HG02678 (cell line): Measurements from ENCODE around the gene LRCH3.

Source experiments
- ATAC-seq: cut with Tn5 transposase; IDR thresholded peaks from one replicate; pipeline ENCODE4 v1.9.1; 2021; ENCODE audit warnings: mild to moderate bottlenecking, moderate library complexity; ENCODE audit not compliant: unreplicated experiment

The LRCH3 gene

DNA sequence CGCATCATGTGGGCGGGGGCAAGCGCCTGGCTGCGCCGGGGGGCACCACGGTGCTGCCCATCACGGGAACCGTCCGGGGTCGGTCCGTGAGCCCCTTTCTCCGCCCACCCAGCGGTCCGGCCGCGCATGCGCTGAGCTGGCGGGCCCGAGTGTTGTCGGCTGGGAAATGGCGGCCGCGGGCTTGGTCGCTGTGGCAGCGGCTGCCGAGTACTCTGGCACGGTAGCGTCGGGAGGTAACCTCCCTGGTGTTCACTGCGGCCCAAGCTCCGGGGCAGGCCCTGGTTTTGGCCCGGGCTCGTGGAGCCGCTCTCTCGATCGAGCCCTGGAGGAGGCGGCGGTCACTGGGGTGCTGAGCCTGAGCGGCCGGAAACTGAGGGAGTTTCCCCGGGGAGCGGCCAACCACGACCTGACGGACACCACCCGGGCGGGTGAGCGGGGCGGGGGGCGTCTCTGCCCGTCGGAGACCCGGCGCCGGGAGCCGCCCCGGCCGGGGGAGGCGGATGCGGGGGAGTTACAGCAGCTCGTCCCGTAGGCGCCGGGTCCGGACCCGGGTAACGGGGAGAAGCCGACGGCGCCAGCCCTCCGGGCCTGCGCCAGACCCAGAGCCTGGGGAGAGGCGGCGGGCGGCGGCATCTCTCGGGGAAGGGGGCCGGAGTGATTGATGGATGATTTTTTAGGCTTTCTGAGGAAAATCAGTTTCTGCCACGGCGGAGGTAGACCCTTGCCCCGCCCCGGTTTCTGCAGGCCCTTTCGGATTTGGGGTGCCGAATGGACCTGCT, at the start of gene LRCH3:
Gene LRCH3, plus strand, starts transcription at position 142 of the 779 bp plus-strand sequence. Its CDS starts 25 bp downstream, at position 167.
- peak; percentile 79 for ATAC-seq

DNA sequence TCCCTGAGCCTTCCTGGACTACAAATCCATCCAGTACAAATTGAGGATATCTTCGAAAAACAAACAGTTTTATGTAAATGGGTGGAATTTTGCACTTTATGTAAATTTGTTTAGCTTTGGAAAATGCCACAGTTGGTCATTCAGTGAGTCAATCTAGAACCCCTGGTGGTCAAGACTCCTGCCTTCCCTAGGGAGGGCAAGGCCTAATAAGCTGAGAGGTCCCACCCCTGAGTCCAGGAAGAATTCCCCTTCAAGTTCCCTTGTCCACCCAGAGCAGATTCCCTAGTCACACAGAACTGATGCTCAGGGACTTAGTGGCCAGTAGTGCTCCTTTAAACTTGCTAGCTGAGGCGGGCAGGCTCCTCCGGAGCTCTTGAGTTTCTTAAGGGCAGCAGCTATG, 48.3 kb upstream of the LRCH3 start:
- no peak for ATAC-seq

DNA sequence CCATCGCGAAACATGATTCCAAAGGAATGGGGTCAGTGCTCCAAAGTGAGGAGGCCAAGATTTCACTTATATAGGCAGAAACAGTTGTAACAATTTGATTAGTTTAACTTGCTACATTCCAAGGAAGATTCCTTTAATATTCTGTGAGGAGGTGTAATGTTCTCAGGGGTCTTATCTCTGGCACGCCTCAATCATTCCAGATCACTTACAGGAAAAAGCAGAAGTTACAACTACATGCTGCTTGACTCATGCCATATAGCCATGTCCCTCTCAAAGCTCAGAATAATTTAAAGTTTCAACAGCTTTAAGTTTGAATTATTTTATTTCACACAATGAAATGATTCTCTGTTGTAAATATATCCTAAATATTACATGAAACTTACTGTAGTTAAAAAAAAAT, 44.8 kb upstream of the LRCH3 start:
- no peak for ATAC-seq

- no peak for ATAC-seq
Measured at GRCh38 chr3:197746801-197747237, 44.2 kb upstream of the LRCH3 start.

- no peak for ATAC-seq
Measured at GRCh38 chr3:197748597-197749314, 42.3 kb upstream of the LRCH3 start.

GRCh38 chr3:197749315-197749600, 41.8 kb upstream of the LRCH3 start:
- ATAC-seq: peak; percentile 28

- peak; percentile 79 for ATAC-seq
Measured at GRCh38 chr3:197749601-197750395, 41.3 kb upstream of the LRCH3 start, which contains the start of gene FYTTD1. TSS of gene FYTTD1 (plus strand) at chr3:197749883. CDS start at chr3:197749972, 89 bp downstream.

DNA sequence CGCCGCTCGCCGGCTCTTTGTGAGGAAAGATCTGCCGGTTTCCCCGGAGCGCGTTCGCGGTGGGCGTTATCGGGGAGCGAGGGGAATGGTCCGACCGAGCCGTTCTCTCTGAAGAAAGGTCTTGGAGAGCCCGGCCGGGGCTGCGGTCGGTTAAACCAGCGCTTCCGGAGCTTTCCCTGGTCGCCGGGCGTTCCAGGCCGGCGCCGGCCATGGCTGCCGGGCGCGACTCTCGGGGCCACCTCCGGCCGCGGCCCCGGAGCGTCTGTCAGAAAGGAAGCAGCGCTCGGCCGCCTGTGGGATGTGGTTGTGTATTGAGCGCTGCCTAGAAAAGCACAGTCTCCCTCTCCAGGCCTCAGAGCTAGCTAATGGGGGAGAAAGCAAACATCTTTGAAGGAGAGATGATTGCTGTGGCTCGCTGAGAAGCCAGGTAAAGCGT, 40.6 kb upstream of the LRCH3 start:
- ATAC-seq: peak; percentile 42

DNA sequence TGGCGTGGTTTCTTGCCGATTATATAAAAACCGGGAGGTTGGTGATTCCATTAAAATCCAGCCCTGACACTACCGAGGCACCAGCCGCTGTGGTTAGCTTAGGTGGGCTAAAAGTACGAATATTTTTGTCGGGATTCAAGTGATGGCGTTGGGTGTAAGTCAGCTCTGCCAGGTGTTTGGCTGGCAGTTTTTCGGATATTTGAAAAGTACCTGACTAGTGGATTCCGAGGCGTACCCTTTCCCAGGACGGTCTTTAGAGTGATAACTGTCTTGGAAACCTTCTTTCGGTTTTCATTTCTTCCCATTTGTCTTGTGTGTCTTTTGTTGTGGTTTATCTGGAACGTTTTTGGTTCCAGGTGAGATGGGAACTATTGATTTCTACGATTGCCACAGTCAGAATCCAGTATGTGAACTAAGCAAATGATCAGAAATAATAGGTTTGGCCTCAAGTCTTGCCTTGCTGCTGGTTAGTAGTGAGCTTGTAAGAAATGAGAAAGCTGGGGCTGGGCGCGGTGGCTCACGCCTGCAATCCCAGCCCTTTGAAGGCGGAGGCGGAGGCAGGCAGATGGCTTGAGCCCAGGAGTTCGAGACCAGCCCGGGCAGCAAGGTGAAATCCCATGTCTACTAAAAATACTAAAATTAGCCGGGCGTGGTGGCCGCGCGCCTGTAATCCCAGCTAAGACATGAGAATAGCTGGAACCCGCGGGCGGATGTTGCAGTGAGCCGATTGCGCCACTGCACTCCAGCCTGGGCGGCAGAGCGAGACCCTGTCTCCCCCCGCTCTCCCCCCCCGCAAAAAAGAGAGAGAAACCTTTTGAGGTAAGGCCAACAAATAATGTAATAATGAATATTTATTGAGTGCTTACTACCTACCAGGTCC, 40.0 kb upstream of the LRCH3 start:
- no peak for ATAC-seq

DNA sequence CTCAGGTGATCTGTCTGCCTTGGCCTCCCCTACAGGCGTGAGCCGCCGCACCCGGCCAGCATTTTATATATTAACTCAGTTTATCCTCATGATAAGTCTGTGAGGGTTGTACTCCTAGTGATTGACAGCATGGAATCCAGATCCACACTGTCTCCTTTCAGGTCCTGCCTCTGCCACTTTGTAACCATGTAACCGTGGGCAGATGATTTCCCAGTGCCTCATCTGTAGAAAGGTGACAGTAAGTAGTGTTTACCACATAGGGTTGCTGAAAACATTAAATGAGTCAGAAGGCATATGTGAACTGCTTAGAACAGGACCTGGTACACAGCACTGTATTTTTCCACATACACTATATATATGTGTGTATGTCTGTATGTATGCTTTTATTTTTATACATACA, 38.9 kb upstream of the LRCH3 start:
- no peak for ATAC-seq

DNA sequence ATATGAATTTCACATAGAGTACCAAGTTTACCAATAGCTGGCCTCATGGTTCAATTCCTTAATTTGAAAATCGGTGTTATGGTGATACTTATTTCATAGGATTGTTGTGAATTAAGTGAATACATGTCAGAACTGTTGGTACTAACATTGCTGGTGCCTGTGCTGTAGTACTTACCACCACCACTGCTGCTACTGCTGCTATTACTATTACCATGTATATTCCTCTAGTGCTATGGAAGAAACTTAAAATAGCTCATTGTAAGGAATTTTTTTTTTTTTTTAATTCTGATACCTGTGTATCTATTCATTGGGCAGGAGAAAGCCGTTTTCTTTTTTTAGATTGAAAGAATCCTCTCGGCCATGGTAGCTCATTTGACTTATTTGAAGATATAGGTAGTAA, 37.8 kb upstream of the LRCH3 start:
- ATAC-seq: no peak

DNA sequence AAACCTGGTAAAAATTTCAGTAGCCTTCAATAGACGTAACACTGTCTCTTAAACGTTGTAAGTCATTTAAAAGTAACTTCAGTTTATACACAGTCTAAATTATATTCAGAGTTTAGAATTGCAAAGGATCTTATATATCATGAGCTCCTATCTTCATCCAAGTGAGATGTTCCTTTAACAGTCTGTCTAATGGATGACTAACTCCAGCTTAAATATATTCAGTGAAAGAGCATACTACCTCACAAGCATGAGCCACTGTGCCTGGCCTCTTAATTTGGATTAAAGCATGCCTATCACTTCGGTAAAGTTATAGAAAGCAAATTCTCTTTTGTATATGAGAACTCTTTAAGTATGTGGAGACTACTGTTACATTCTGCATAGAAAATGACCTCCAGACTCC, 34.4 kb upstream of the LRCH3 start:
- no peak for ATAC-seq

DNA sequence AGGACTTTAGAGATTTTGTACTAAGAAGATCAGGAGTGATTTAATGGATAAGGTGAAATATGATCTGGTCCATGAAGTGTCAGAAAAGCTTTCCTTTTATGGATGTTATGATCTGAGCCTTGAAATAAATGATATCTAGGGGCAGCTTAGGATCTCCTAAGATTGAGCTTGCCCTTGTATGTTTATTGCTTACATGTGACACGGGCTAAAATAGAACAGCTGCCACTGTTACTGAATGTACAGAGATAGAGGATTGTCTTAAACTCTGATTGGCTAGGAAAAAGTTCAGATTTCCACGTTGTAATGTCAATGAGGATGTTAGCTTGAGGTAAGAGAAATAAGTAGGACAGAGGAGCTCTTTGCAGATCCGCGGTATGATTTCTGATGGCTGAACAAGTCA, 32.5 kb upstream of the LRCH3 start:
- ATAC-seq: no peak

DNA sequence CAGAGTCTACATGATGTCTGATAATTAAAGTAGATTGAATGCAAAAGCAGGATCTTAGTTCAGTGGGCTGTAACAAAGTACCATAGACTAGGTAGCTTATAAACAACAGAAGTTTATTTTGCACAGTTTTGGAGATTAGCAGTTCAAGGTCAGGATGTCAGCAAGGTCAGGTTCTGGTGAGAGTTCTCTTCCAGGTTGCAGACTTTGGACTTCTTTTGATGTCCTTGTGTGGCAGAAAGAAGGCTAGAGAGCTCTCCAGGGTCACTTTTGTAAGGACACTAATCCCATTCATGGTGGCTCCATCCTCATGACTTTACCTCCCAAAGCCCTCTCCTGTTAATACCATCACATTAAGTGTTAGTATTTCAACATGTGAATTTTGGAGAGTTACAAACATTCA, 29.3 kb upstream of the LRCH3 start:
- ATAC-seq: no peak

DNA sequence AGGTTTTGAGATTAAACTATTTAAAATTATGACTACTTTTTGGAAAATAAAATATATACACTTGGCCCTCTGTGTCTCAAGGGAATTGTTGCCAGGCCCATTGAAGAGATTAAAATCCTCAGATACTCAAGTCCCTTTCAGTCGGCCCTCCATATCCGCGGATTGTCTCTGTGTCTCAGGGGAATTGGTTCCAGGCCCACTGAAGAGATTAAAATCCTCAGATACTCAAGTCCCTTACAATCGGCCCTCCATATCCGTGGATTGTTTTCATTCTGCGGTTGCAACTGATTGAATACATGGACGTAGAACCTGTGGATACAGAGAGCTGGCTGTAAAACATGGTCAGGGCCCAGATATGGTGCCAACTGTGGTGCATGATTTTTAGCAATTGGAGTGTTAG, 15.7 kb upstream of the LRCH3 start:
- no peak for ATAC-seq

- no peak for ATAC-seq
Measured at GRCh38 chr3:197782230-197782629, 8.8 kb upstream of the LRCH3 start.

GRCh38 chr3:197784019-197784585, 7.0 kb upstream of the LRCH3 start:
- no peak for ATAC-seq

GRCh38 chr3:197787412-197787811, 3.6 kb upstream of the LRCH3 start:
- no peak for ATAC-seq

DNA sequence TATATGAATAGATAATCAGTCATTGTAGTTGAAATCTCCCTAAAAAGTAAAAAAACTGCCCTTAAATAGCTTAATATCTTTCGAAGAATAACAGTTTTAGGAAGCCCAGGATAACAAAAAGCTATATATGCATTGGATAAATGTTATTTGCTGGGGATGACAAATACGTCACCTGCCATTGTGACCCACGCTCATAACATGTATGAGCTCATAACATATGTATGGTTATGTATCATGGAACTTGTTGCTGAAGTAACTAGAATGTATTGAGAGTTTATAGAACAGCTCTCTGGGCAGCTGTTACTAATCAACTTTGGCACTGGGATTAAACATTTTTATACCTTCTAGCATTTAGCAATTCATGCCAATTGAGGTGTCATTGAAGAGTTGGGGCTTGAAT, 1.7 kb upstream of the LRCH3 start:
- no peak for ATAC-seq

DNA sequence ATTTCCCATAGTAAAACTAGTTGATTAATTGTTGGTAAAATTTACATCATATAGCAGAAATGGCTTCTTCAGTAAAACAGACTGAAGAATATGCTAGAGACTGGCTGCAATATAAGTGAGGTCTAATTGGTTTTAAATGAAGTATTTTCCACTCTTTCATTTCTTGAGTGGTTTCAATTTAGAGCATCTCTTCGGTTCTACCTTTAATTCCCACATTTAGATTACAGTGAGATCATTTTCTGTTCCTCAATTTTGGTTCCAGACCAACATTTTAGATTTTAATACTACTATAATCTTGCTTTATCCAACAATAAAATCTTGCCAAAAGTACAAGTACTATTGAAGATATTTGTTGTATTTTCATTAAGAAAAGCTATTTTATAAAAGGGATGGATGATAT, 1.0 kb upstream of the LRCH3 start:
- no peak for ATAC-seq
